Fibroblast of pulmonary artery (primary cell): ENCODE measurements around the gene STX16.

Experiments used
- DNase-seq: peaks from one replicate; pipeline ENCODE4 v3.0.0-alpha.2; 2010; ENCODE audit warnings: low read depth
- H3K4me3 ChIP-seq: replicated peaks from 2 replicates; pipeline ENCODE4 v1.5.1; 2011; ENCODE audit warnings: low read depth, mild to moderate bottlenecking, control low read depth, low read length, moderate library complexity
- TF ChIP-seq, protein P1 (sequence below): IDR thresholded peaks from 2 replicates; pipeline ENCODE4 v1.5.1; 2011; ENCODE audit warnings: mild to moderate bottlenecking, control low read depth, low read length, inconsistent platforms; ENCODE audit errors: missing control alignments

Gene STX16

GRCh38 chr20:58699623-58700107, 48.6 kb downstream of the STX16 start:
- peak; percentile 19 for DNase-seq
- H3K4me3 ChIP-seq = no peak overlapping the region
- TF ChIP-seq, protein P1, sequence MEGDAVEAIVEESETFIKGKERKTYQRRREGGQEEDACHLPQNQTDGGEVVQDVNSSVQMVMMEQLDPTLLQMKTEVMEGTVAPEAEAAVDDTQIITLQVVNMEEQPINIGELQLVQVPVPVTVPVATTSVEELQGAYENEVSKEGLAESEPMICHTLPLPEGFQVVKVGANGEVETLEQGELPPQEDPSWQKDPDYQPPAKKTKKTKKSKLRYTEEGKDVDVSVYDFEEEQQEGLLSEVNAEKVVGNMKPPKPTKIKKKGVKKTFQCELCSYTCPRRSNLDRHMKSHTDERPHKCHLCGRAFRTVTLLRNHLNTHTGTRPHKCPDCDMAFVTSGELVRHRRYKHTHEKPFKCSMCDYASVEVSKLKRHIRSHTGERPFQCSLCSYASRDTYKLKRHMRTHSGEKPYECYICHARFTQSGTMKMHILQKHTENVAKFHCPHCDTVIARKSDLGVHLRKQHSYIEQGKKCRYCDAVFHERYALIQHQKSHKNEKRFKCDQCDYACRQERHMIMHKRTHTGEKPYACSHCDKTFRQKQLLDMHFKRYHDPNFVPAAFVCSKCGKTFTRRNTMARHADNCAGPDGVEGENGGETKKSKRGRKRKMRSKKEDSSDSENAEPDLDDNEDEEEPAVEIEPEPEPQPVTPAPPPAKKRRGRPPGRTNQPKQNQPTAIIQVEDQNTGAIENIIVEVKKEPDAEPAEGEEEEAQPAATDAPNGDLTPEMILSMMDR = no peak

DNA sequence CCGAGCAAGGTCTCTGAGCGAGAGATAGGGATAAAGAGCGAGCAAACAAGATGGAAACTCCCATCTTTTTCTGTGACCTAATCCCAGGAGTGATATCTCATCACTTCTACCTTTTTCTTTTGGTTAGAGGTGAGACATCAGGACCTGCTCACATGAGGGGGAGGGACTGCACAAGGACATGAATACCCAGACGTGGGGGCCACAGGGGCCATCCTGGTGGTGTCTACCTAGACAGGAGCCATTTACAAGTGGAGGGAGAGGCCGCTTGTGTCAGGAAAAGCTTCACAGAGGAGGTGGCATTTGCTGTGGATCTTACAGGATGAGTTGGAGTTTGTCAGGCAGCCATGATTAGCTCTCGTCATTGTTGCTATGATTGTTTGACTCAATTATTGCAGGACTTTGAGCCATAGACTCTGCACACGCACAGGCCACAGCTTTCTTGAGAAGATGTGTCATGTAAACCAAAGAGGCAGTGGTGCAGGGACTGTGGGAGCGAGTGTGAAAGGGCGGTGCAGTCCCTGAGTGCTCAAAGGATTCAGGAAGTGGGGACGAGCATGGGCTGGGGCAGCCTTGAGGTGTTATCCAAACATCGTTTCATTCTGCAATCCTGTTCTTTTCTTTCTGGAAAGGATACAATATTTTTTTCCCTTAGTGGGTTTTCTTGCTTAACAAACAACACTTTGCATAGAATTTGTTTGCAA, 49.2 kb downstream of the STX16 start:
- TF ChIP-seq, protein P1 = no peak
- no peak overlapping the region for H3K4me3 ChIP-seq
- DNase-seq = no peak

DNA sequence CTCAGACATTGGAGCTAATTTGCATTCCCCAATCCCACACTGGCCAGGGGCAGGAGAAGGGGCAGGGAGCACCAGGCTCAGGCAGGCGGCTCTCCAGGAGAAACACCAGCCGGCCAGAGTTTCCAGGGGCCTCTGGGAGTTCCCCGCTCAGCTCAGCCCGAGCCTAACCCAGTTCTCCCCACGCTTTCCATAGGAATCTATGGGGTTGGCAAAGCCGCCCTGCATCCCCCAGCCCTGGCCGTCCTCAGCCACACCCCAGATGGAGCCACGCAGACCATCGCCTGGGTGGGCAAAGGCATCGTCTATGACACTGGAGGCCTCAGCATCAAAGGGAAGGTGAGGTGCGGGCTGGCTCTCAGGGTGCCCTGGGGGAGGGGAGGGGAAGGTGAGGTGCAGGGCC, 49.7 kb downstream of the STX16 start:
- TF ChIP-seq, protein P1 = no peak

GRCh38 chr20:58701431-58702160, 50.5 kb downstream of the STX16 start:
- DNase-seq = no peak
- no peak overlapping the region for H3K4me3 ChIP-seq
- TF ChIP-seq, protein P1 = no peak

More for the DNA sequence above, 49.7 kb downstream of the STX16 start:
- no peak overlapping the region for H3K4me3 ChIP-seq
- DNase-seq = no peak

DNA sequence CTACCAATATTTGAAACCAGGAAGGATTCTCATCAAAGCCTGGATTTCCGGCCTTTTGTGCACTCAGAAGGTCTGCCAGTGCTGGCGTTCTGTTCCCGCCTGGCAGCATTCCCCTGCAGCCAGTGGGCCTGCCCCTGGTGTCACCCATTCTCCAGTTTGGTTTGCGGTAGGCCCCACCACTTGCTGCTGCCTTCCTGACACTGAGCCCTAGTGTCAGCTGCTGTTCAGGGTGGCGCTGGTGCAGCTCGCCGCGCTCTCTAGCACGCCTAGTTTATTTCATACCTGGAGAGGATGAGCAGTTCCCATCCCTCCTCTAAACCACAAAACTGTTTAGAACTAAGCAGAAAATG, 51.1 kb downstream of the STX16 start:
- TF ChIP-seq, protein P1 = no peak
- H3K4me3 ChIP-seq = no peak overlapping the region
- no peak for DNase-seq

- DNase-seq = no peak
- TF ChIP-seq, protein P1 = peak; percentile 27
- no peak overlapping the region for H3K4me3 ChIP-seq
Observed at GRCh38 chr20:58702859-58703648, 52.0 kb downstream of the STX16 start.
